Neural cell (in vitro differentiated cells): Measurements from ENCODE around the gene ANKRD6. TPM values are rescaled to one million over a fixed set of nuclear protein-coding genes. Genes with fewer than 3 reads are reported as not detected.

Experiments used
- H2AFZ ChIP-seq: fragments of 200-600, 300-800 bp; sonication (generic), shearing (Covaris generic); 2 replicates; pipeline ENCODE4 v1.6.0; 2014; ENCODE audit warnings: low read depth, mild to moderate bottlenecking, antibody characterized with exemption, low read length, moderate library complexity
- H3F3A ChIP-seq: fragments of 200-600 bp; shearing (Covaris generic); 2 replicates; pipeline ENCODE4 v1.6.1; 2016; ENCODE audit warnings: mild to moderate bottlenecking, moderate library complexity, mixed read lengths, antibody characterized with exemption, low read length; ENCODE audit not compliant: insufficient read depth, poor library complexity, severe bottlenecking
- H3K27ac ChIP-seq: fragments of 200-600, 300-800 bp; sonication (generic), shearing (Covaris generic); 2 replicates; pipeline ENCODE4 v1.5.1; 2014; ENCODE audit warnings: mild to moderate bottlenecking, low read length, moderate library complexity
- H3K27me3 ChIP-seq: fragments of 300-800, 200-600 bp; sonication (generic), shearing (Covaris generic); 2 replicates; pipeline ENCODE4 v1.6.0; 2014; ENCODE audit warnings: mild to moderate bottlenecking, low read depth, low read length, moderate library complexity; ENCODE audit not compliant: insufficient read depth
- H3K36me3 ChIP-seq: fragments of 300-800, 200-600 bp; sonication (generic), shearing (Covaris generic); 2 replicates; pipeline ENCODE4 v1.5.1; 2014; ENCODE audit warnings: mild to moderate bottlenecking, antibody characterized with exemption, low read length, moderate library complexity; ENCODE audit not compliant: insufficient read depth
- H3K4me2 ChIP-seq: fragments of 300-800, 200-600 bp; sonication (generic), shearing (Covaris generic); 2 replicates; pipeline ENCODE4 v1.6.0; 2014; ENCODE audit warnings: mild to moderate bottlenecking, low read length
- H3K4me3 ChIP-seq: fragments of 300-800, 200-600 bp; sonication (generic), shearing (Covaris generic); 2 replicates; pipeline ENCODE4 v1.5.1; 2014; ENCODE audit warnings: mild to moderate bottlenecking, low read length, moderate library complexity
- H3K79me2 ChIP-seq: fragments of 200-600 bp; shearing (Covaris generic); replicated peaks from 2 replicates; pipeline ENCODE4 v1.6.0; 2014; ENCODE audit warnings: mild to moderate bottlenecking, low read length, moderate library complexity; ENCODE audit not compliant: insufficient read depth
- H3K9ac ChIP-seq: fragments of 300-800, 200-600 bp; sonication (generic), shearing (Covaris generic); 2 replicates; pipeline ENCODE4 v1.6.1; 2016; ENCODE audit warnings: mild to moderate bottlenecking, low read length, mixed read lengths
- H3K9me2 ChIP-seq: fragments of 200-600 bp; shearing (Covaris generic); 2 replicates; pipeline ENCODE4 v1.6.1; 2016; ENCODE audit warnings: mild to moderate bottlenecking, low read length, mixed read lengths; ENCODE audit not compliant: insufficient read depth
- H3K9me3 ChIP-seq: fragments of 200-600, 300-800 bp; sonication (generic), shearing (Covaris generic); 2 replicates; pipeline ENCODE4 v1.6.1; 2016; ENCODE audit warnings: mild to moderate bottlenecking, mixed run types, low read length, moderate library complexity, mixed read lengths
- H4K20me1 ChIP-seq: fragments of 200-600 bp; shearing (Covaris generic); 2 replicates; pipeline ENCODE4 v1.6.1; 2016; ENCODE audit warnings: mild to moderate bottlenecking, mixed run types; ENCODE audit not compliant: insufficient read depth
- EP300 ChIP-seq: fragments of 450-650 bp; conservative IDR thresholded peaks from 2 replicates; pipeline ENCODE4 v1.6.1; 2014; ENCODE audit warnings: antibody characterized with exemption, mild to moderate bottlenecking, moderate library complexity; ENCODE audit not compliant: poor library complexity, severe bottlenecking
- EZH2 ChIP-seq: fragments of 200-600, 300-800 bp; shearing (Covaris generic), sonication (generic); IDR thresholded peaks from 2 replicates; pipeline ENCODE4 v1.6.1; 2014; ENCODE audit warnings: antibody characterized with exemption, low read length, borderline replicate concordance, mild to moderate bottlenecking; ENCODE audit not compliant: insufficient read depth, poor library complexity, severe bottlenecking
- MXI1 ChIP-seq: fragments of 450-650 bp; conservative IDR thresholded peaks from 2 replicates; pipeline ENCODE4 v1.6.1; 2014; ENCODE audit warnings: antibody characterized with exemption, mild to moderate bottlenecking; ENCODE audit not compliant: poor library complexity, severe bottlenecking
- POLR2AphosphoS5 ChIP-seq: IDR thresholded peaks from 2 replicates; pipeline ENCODE4 v1.6.1; 2012
- RAD21 ChIP-seq: fragments of 450-650 bp; conservative IDR thresholded peaks from 2 replicates; pipeline ENCODE4 v1.6.1; 2014; ENCODE audit warnings: antibody characterized with exemption, mild to moderate bottlenecking, moderate library complexity
- SMC3 ChIP-seq: fragments of 450-650 bp; conservative IDR thresholded peaks from 2 replicates; pipeline ENCODE4 v1.6.1; 2014; ENCODE audit warnings: antibody characterized with exemption, mild to moderate bottlenecking, moderate library complexity; ENCODE audit not compliant: poor library complexity
- TAF1 ChIP-seq: IDR thresholded peaks from 2 replicates; pipeline ENCODE4 v1.6.1; 2012; ENCODE audit warnings: low read depth
- polyA plus RNA-seq: library from polyadenylated mRNA; depleted of rRNA; stranded (reverse); fragments of >200 nt; gene quantifications from 2 replicates; pipeline ENCODE4 v1.2.3, GENCODE V29; 2014
- TF ChIP-seq, protein P1 (sequence below): IDR thresholded peaks from 2 replicates; pipeline ENCODE4 v1.6.1; 2012; ENCODE audit warnings: borderline replicate concordance
- TF ChIP-seq, protein P2 (sequence below): fragments of 450-650 bp; IDR thresholded peaks from 2 replicates; pipeline ENCODE4 v1.5.1; 2014; ENCODE audit warnings: antibody characterized with exemption, mild to moderate bottlenecking, moderate library complexity; ENCODE audit not compliant: poor library complexity, severe bottlenecking

Gene ANKRD6
- polyA plus RNA-seq, 1 donor from 2014 or later = 43.5 TPM

DNA sequence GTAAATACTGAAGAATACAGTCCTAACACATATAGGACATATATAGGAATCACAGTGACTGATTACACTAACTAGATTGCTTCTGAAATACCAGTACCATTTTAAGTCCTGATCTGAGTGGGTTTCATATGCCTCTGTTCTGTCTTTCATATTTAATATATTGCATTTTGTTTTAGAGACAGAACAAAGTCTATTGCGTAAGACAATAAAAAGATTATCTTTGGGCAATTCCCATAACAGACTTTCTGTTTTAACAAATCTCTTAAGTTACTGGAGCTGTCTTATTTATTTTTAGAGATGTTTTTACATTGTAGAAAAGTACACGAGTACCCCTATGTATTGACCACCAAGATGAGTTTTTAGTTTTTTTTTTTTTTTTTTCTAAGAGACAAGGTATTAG lies 29.6 kb downstream of the ANKRD6 start:
- Histone ChIP-seq H3K27ac (no peak overlapping the region), H3K4me2 (no peak overlapping the region), H3K36me3 (no peaks in the 10 kb centered on the region), H3F3A (no peaks in the 10 kb centered on the region), H4K20me1 (no peaks in the 10 kb centered on the region), H3K9me2 (no peaks in the 10 kb centered on the region), H3K9me3 (no peaks in the 10 kb centered on the region), H3K79me2 (no peaks in the 10 kb centered on the region), H2AFZ (no peak overlapping the region), H3K4me3 (no peak overlapping the region), H3K9ac (no peak overlapping the region), H3K27me3 (no peaks in the 10 kb centered on the region)
- TF ChIP-seq SMC3 (no peak), EP300 (no peak), TAF1 (no peak), EZH2 (no peak), RAD21 (no peak), MXI1 (no peak), POLR2AphosphoS5 (no peak)
- TF ChIP-seq, protein P1, sequence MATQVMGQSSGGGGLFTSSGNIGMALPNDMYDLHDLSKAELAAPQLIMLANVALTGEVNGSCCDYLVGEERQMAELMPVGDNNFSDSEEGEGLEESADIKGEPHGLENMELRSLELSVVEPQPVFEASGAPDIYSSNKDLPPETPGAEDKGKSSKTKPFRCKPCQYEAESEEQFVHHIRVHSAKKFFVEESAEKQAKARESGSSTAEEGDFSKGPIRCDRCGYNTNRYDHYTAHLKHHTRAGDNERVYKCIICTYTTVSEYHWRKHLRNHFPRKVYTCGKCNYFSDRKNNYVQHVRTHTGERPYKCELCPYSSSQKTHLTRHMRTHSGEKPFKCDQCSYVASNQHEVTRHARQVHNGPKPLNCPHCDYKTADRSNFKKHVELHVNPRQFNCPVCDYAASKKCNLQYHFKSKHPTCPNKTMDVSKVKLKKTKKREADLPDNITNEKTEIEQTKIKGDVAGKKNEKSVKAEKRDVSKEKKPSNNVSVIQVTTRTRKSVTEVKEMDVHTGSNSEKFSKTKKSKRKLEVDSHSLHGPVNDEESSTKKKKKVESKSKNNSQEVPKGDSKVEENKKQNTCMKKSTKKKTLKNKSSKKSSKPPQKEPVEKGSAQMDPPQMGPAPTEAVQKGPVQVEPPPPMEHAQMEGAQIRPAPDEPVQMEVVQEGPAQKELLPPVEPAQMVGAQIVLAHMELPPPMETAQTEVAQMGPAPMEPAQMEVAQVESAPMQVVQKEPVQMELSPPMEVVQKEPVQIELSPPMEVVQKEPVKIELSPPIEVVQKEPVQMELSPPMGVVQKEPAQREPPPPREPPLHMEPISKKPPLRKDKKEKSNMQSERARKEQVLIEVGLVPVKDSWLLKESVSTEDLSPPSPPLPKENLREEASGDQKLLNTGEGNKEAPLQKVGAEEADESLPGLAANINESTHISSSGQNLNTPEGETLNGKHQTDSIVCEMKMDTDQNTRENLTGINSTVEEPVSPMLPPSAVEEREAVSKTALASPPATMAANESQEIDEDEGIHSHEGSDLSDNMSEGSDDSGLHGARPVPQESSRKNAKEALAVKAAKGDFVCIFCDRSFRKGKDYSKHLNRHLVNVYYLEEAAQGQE = no peak
- TF ChIP-seq, protein P2, sequence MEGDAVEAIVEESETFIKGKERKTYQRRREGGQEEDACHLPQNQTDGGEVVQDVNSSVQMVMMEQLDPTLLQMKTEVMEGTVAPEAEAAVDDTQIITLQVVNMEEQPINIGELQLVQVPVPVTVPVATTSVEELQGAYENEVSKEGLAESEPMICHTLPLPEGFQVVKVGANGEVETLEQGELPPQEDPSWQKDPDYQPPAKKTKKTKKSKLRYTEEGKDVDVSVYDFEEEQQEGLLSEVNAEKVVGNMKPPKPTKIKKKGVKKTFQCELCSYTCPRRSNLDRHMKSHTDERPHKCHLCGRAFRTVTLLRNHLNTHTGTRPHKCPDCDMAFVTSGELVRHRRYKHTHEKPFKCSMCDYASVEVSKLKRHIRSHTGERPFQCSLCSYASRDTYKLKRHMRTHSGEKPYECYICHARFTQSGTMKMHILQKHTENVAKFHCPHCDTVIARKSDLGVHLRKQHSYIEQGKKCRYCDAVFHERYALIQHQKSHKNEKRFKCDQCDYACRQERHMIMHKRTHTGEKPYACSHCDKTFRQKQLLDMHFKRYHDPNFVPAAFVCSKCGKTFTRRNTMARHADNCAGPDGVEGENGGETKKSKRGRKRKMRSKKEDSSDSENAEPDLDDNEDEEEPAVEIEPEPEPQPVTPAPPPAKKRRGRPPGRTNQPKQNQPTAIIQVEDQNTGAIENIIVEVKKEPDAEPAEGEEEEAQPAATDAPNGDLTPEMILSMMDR = no peak

DNA sequence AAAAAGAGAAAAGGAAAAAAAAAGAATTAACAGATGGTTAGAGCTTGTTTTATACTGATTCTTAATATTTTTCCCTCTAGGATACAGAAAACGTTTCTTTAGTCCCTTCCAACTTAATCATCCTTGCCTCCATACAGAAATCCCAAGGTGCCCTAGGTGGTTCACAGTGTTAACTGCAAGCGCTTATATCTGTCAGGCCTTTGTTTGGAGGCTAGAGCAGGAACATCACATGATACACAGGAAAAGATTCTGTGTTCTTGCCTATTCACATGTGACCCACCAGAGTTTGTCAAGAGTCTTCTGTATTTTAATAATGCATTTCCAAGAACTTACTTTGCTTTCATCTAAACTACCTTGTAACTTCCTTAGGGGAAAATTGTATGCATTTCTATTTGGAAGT lies 31.3 kb downstream of the ANKRD6 start:
- Histone ChIP-seq H3K9me2 (no peaks in the 10 kb centered on the region), H4K20me1 (no peaks in the 10 kb centered on the region), H3K36me3 (no peaks in the 10 kb centered on the region), H3K9me3 (no peaks in the 10 kb centered on the region), H3K4me2 (no peak overlapping the region), H3K9ac (no peak overlapping the region), H2AFZ (no peak overlapping the region), H3K4me3 (no peak overlapping the region), H3F3A (no peaks in the 10 kb centered on the region), H3K27me3 (no peaks in the 10 kb centered on the region), H3K27ac (no peak overlapping the region), H3K79me2 (no peaks in the 10 kb centered on the region)
- TF ChIP-seq MXI1 (no peak), POLR2AphosphoS5 (no peak), EZH2 (no peak), RAD21 (no peak), TAF1 (no peak), SMC3 (no peak), EP300 (no peak)
- TF ChIP-seq, protein P1 = no peak
- TF ChIP-seq, protein P2 = no peak
